ENCODE measurements around the gene LYPD6B. TPM values are rescaled to one million over a fixed set of nuclear protein-coding genes. Genes with fewer than 3 reads are reported as not detected.
A peak's percentile ranks its signal among the peaks of the same experiment; 100 is the strongest.
"Not testable (repeated sequence)": the region's sequence is repeated elsewhere in the genome, so short reads cannot be mapped to it uniquely, and the experiment has no call there.

LYPD6B gene
- total RNA-seq, 1 donor = 3.0 TPM

DNA sequence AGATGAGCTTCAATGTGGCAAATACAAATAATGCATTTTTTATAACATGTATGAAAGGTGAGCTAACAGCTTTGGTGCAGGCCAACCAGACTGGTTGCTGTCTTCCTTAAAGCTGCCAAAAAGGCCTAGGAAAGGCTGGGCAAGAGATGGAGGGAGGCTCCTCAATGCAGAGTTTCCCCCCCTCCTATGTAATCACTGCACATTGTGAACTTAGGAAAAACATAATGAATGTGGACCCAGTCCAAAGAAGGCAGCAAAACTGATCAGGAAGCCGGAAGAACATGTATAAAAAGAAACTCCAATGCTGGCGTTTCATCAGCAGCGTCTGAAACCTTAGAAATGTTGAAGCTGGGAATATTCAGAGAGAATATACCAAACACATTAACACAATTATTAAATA lies 207.7 kb downstream of the LYPD6B start:
- H3K4me3 ChIP-seq (ENCODE audit: low read depth, low read length) = no peak overlapping the region
- DNase-seq (ENCODE audit: low read depth) = no peak
- TF ChIP-seq, protein P1, sequence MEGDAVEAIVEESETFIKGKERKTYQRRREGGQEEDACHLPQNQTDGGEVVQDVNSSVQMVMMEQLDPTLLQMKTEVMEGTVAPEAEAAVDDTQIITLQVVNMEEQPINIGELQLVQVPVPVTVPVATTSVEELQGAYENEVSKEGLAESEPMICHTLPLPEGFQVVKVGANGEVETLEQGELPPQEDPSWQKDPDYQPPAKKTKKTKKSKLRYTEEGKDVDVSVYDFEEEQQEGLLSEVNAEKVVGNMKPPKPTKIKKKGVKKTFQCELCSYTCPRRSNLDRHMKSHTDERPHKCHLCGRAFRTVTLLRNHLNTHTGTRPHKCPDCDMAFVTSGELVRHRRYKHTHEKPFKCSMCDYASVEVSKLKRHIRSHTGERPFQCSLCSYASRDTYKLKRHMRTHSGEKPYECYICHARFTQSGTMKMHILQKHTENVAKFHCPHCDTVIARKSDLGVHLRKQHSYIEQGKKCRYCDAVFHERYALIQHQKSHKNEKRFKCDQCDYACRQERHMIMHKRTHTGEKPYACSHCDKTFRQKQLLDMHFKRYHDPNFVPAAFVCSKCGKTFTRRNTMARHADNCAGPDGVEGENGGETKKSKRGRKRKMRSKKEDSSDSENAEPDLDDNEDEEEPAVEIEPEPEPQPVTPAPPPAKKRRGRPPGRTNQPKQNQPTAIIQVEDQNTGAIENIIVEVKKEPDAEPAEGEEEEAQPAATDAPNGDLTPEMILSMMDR (IDR thresholded peaks at IDR 0.05; ENCODE audit: insufficient read depth, low read depth, low read length) = no peak

DNA sequence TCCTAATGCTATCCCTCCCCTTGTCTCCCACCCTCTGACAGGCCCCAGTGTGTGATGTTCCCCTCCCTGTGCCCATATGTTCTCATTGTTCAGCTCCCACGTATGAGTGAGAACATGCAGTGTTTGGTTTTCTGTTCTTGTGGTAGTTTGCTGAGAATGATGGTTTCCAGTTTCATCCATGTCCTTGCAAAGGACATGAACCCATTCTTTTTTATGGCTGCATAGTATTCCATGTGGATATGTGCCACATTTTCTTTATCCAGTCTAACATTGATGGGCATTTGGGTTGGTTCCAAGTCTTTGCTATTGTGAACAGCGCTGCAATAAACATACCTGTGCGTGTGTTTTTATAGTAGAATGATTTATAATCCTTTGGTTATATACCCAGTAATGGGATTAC lies 212.9 kb downstream of the LYPD6B start:
- H3K4me3 ChIP-seq (ENCODE audit: low read depth, low read length); DNase-seq (ENCODE audit: low read depth): not testable (repeated sequence)

DNA sequence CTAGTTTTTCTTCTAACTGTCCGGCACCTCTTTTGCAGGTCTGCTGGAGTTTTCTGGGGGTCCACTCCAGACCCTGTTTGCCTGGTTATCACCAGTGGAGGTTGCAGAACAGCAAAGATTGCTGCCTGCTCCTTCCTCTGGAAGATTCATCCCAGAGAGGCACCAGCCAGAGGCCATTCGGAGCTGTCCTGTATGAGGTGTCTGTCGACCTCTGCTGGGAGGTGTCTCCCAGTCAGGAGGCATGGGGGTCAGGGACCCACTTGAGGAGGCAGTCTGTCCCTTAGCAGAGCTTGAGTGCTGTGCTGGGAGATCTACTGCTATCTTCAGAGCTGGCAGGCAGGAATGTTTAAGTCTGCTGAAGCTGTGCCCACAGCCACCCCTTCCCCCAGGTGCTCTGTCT lies 218.4 kb downstream of the LYPD6B start:
- H3K4me3 ChIP-seq (ENCODE audit: low read depth, low read length); DNase-seq (ENCODE audit: low read depth): not testable (repeated sequence)

DNA sequence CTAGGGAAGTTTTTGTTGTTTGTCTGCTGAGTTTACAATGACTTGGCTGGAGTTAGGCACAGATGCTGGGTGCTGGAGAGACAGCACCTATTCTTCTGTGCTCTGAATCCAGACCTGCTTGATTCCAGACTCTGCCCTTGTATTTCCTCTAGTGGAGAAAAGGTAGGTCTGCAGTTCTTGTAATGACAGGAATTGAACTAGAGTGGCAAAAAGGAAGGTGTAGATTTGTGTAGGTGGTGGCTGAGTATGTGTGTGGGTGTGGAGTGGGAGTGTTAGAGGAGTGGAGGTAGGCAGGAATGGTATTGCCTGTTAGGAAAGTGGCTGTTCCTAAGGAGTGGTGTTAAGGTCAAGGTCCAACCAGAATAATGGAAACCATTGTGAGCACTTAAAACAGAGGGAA lies 220.0 kb downstream of the LYPD6B start:
- TF ChIP-seq, protein P1 (IDR thresholded peaks at IDR 0.05; ENCODE audit: insufficient read depth, low read depth, low read length) = peak; percentile 9
- DNase-seq (ENCODE audit: low read depth) = no peak
- H3K4me3 ChIP-seq (ENCODE audit: low read depth, low read length) = no peak overlapping the region

DNA sequence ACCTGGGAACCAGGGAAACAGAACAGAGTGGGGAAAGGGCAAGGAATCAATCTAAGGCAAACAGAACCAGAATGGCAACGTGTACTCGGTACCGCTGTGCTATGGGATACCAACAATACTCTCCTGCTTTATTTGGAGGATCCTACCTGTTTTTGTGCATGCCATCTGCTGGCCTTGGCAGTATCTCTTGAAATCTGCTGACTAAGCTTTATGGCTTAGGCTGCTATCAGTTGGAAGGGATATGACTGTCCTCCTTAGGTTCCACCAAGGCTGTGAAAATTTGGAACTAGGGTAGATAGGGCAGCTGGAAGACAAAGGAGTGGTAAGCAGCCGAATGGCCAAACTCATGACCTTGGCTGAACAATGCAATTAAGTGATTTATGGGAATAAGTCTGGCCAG lies 220.6 kb downstream of the LYPD6B start:
- DNase-seq (ENCODE audit: low read depth) = no peak
- no peak overlapping the region for H3K4me3 ChIP-seq (ENCODE audit: low read depth, low read length)
- TF ChIP-seq, protein P1 (IDR thresholded peaks at IDR 0.05; ENCODE audit: insufficient read depth, low read depth, low read length) = no peak

DNA sequence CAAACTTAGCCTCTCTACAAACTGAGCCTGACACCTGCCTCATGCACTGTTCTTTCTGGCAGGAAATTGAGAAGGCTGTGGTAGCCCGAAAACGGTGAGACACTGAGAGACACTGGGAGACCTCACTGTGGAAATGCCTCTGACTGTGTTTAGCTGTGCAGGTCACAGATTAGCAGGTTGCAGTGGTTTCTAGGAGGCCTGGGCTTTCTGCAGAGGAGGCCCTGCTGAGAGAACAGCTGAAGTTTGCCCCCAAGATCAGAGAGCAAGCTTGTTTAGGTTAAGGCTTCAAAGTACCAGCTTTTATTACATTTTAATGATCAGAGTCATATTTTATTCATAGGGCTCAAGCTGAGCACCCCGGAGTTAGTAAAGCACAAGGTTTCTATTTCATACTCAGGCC lies 223.2 kb downstream of the LYPD6B start:
- no peak overlapping the region for H3K4me3 ChIP-seq (ENCODE audit: low read depth, low read length)
- TF ChIP-seq, protein P1 (IDR thresholded peaks at IDR 0.05; ENCODE audit: insufficient read depth, low read depth, low read length) = no peak
- DNase-seq (ENCODE audit: low read depth) = no peak

Other genes with a start within 250 kb of the LYPD6B start
- gene KIF5C, start 163.5 kb upstream of the LYPD6B start, total RNA-seq = under 0.01 TPM in 2 replicates

Measured in fibroblast of villous mesenchyme (primary cell).